Measurements from ENCODE around the gene FOXS1.

DNA sequence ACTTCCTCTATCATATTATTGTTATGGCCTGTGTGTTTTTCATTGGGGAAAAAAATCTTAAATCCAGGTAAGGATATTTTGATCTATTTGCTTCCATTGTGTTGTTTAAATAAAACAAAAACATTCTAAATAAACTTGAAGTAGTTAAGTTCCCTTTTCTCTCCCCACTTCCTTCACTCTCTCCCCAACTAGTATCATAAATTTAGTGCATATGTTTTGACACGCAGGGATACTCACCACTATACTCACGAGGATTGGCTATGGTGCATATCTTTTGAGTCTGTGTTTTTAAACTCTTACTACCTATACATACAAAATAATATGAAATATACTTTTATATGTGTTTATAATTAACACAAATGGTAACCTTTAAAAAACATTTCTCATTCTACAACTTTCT, 30.3 kb upstream of the FOXS1 start:
- TF ChIP-seq, protein P1, sequence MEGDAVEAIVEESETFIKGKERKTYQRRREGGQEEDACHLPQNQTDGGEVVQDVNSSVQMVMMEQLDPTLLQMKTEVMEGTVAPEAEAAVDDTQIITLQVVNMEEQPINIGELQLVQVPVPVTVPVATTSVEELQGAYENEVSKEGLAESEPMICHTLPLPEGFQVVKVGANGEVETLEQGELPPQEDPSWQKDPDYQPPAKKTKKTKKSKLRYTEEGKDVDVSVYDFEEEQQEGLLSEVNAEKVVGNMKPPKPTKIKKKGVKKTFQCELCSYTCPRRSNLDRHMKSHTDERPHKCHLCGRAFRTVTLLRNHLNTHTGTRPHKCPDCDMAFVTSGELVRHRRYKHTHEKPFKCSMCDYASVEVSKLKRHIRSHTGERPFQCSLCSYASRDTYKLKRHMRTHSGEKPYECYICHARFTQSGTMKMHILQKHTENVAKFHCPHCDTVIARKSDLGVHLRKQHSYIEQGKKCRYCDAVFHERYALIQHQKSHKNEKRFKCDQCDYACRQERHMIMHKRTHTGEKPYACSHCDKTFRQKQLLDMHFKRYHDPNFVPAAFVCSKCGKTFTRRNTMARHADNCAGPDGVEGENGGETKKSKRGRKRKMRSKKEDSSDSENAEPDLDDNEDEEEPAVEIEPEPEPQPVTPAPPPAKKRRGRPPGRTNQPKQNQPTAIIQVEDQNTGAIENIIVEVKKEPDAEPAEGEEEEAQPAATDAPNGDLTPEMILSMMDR (IDR thresholded peaks at IDR 0.05; ENCODE audit: borderline replicate concordance, extremely low read depth, low read length, poor library complexity, severe bottlenecking): no peak
- TF ChIP-seq EZH2 (IDR thresholded peaks at IDR 0.05; ENCODE audit: borderline replicate concordance, low read depth, low read length, severe bottlenecking): no peak
